Stimulated activated CD4-positive, alpha-beta T cell treated with anti-CD3 and anti-CD28 coated beads, Interleukin-1b, Interleukin-23, amount 100 ng/mL, for 1 hour (primary cell): ENCODE data around the gene TMEM87B.
"Not testable (repeated sequence)": the region's sequence is repeated elsewhere in the genome, so short reads cannot be mapped to it uniquely, and the experiment has no call there.

ENCODE experiments used
- DNase-seq, 2 donors: peaks; one replicate each; pipeline ENCODE4 v3.0.0-alpha.2; 2020; ENCODE audit warnings: low read depth in 2 of 2

Gene TMEM87B

DNA sequence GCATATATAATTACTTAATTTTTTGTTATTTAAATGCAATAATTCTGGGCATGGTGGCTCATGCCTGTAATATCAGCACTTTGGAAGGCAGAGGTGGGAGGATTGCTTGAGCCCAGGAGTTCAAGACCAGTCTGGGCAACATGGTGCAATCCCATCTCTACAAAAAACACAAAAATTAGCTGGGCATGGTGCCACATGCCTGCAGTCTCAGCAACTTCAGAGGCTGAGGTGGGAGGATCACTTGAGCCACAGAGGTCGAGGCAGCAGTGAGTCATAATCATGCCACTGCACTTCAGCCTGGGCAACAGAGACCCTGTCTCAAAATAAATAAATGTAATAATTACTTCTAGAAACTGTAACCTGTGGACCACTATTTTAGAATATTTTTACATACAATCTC lies 21.5 kb upstream of the TMEM87B start:
- no peak for DNase-seq

- DNase-seq, result no peak
These were observed 20.1 kb upstream of the TMEM87B start for GRCh38 chr2:112034924-112035323.

DNA sequence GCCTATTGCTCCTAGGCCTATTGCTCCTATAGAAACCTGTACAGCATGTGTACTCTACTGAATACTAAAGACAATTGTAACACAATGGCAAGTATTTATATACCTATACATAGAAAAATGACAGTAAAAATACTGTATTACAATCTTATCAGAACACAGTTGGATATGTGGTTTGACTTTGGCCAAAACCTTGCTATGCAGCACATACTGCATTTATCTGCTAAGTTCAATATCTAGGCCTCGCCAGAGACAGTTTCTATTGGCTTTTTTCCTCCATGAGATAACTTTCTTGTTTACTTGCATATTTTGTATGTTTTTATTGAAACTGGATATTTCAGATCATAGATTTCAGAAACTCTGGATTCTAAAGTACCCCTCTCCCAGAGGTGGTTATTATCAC lies 19.3 kb upstream of the TMEM87B start:
- DNase-seq, result no peak

- not testable (repeated sequence) for DNase-seq
These were observed 15.5 kb upstream of the TMEM87B start for GRCh38 chr2:112039556-112039955.

GRCh38 chr2:112040066-112040465 lies 15.0 kb upstream of the TMEM87B start:
- not testable (repeated sequence) for DNase-seq

DNA sequence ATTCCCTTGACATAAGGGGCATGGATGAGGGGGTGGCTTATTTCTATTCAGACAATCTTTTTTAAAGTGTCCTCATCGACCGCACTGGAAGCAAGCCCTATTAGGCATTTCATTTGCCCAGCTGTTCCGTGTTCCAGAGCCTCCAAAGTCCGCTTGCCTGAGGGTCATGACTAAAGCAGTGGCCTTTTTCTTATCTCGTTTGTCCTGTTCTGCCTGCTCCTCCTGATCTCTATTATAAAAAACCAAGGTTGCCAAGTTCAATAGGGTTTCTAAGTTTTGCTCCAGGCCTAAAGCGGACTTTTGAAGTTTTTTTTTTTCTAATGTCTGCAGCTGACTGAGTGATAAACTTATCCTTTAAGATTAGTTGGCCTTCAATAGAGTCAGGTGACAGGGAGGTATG lies 13.6 kb upstream of the TMEM87B start:
- DNase-seq, result not testable (repeated sequence)

DNA sequence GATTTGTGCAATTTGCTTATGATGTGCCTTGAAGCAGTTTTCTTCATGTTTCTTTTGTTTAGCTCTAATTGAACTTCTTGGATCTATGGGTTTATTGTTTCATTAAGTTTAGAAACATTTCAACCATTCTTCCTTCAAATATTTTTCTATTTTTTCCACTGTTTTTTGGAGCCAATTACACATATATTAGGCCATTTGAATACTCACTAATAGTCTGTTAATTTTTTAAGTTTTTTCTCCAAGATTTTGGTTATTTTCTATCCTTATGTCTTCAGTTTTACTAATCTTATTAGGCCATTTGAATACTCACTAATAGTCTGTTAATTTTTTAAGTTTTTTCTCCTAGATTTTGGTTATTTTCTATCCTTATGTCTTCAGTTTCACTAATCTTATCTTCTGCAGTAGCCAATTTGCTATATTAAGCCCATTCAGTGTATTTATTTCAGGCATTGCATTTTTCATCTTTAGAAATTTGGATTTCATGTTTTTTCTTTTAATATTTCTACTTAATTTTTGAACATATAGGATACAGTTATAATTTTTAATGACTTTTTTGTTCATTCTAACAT lies 9.5 kb upstream of the TMEM87B start:
- no peak for DNase-seq

DNA sequence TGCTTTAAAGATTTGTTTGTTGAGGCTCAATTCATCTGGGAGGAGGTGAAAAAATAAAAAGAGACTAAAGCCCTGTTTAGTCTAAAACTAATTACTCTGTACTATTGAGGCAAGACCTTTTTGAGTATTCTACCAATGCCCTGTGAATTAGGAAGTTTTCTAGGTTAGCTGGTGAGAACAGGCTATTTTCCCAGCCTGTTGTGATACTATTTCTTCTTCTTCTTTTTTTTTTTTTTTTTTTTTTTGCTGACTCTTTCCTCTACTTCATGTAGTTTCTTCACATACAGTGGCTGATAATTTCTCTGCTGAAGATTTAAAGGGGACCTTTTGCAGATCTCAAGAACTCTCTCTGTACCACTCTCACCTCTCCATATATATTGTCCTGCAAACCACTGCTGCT lies 8.8 kb upstream of the TMEM87B start:
- no peak for DNase-seq

DNA sequence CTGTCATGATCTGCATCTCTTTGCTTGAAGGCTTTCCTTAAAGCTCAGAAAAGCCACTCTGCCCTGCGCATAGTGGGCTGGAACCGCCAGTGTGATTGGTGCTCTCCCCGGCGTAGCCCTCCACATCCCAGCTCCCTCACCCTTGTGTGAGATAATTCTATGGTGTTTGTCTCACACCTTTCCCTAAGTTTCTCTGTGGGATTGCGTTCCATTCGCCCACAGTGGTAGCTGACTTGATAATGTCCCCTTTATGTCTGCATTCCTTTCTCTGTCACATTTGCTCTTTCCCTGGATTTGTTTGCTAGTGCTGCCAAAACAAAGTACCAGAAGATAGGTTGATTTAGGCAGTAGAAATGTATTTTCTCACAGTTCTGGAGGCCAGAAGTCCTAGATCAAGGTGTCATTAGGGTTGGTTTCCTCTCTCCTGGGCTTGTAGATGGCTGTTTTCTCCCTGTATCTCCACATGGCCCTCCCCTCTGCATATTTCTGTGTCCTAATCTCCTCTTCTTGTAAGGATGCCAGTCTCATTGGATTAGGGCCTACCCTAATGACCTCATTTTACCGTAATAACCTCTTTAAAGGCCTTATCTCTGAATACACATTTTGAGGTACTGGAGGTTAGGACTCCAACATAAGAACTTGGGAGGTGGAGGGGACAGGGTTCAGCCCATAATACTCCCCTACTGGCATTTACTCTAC lies 7.4 kb upstream of the TMEM87B start:
- DNase-seq, result no peak

DNA sequence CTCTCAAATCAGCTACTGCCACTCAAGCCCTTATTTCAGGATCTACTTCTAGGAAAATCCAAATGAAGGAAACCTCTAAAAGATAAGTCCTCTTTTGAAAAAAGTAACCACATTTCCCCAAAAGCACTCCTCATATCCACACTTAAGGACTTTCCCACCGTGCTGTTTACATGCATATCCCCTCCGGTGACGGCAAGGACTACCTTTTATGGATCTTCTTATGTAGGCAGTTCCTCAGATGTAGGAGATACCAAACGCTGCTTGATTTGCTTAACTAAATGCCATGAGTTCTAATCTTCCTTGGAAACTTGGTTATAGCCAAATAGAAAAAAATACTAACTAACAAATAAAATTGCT lies 6.9 kb upstream of the TMEM87B start:
- no peak for DNase-seq

- no peak for DNase-seq
These were observed 6.2 kb upstream of the TMEM87B start for GRCh38 chr2:112048887-112049286.

DNA sequence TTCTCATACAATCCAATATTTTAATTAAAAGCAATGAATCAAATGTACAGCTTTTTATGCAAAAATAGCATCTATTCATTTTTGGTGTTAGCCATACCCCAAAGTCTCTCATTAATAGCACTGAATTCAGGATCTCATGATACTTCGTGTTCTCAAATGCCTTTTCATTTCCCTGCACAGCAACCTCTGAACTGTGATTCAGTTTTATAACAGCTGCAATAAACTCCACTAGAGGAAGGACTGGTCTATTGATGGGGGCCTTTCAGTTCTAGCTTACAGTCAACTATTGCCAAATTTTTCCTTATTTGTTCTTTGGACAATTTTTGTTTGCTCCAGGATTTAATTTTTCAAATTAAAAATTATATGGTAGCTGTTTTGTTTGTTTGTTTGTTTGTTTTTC lies 4.8 kb upstream of the TMEM87B start:
- DNase-seq, result no peak

DNA sequence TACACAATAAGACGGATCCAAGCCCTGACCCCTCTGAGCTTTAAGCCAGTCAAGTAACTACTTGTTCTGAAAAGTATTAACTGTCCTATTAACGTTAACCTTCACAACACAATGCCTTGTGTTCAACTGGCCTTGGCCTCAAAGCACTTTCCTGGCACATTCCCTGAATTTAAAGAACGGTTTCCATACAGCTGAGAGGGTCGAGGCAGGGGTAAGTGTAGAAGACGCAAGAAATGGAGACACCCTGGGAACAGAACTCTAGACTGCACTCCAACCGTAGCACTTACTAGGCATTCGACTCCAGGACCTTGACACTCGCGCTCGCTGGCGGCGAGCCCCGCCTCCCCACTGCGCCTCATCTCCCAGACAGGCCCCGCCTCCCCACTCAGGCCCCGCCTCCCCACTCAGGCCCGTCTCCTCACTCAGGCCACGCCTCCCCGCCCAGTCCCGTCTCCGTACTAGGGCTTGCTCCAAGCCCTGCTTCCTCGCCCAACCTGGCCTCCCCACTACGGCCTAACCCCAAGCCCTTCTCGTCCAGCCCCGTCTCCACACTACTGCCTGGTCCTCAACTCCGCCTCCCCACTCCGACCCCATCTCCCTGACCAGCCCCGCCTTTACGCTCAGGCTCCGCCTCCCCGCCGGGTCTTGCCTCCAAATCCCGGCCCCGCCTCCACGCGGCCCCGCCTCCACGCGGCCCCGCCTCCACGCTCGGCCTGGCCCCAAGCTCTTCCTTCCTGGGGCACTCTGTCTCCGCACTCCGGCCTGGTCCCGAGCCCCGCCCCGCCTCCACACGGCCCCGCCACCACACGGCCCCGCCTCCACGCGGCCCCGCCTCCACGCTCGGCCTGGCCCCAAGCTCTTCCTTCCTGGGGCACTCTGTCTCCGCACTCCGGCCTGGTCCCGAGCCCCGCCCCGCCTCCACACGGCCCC lies 887 bp upstream of the TMEM87B start:
- peak; percentile 95 to 98 for DNase-seq

GRCh38 chr2:112055730-112056625 lies 909 bp downstream of the TMEM87B start:
- no peak for DNase-seq

DNA sequence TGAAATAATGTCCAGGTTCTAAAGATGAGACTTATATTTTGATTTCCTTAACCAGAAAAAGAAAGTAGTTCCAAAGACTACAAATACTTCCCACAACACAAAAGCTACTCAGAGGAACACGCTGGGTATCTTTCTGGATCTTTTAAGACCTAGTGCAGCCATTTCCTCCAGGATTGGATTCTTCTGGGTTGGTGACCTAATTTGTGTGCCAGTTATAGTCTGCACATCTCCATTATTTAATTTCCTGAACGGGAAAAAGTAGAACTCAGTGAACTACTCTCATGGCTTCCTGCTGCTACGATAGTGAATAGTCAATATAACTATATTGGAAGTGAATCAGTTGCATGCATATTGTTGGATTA lies 1.5 kb downstream of the TMEM87B start:
- DNase-seq, result no peak

GRCh38 chr2:112059671-112060070 lies 4.6 kb downstream of the TMEM87B start:
- DNase-seq, result no peak

DNA sequence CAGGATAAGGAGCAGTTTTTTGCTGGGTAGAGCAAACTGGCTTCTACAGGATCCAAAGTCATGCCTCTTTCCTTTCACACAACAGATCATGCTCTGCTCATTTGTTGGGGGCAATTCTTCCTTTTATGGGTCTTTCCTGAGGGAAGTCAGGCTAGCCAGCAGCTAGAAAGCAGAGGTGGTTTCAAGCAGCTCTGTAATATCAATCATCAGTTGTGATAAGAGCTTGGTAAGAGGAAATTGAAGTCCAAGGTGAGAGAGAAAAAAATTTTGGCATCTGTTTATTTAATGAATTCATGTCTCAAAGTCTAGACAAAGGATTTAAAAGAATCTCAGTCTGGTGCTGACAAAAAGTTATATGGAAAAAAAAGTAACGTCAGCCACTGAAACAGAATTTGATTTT lies 6.2 kb downstream of the TMEM87B start:
- DNase-seq, result no peak

DNA sequence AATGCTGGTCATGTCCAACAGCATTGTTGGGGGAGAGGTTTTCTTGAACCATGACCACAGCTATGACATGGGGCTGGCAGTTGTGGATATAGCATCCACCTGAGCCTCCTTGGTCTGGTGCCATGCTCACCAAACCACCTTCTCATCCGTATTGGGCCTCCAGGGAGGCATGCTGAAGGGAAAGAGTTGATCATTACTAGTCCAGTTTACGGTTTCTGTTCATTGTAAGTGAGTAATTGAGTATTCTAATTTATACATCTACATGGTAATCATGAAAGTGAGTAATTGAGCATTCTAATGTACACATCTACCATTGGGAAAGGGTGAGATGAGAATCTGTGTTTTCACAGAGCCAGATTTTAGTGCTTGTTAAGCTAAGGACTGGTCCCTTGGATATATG lies 6.8 kb downstream of the TMEM87B start:
- no peak for DNase-seq

DNA sequence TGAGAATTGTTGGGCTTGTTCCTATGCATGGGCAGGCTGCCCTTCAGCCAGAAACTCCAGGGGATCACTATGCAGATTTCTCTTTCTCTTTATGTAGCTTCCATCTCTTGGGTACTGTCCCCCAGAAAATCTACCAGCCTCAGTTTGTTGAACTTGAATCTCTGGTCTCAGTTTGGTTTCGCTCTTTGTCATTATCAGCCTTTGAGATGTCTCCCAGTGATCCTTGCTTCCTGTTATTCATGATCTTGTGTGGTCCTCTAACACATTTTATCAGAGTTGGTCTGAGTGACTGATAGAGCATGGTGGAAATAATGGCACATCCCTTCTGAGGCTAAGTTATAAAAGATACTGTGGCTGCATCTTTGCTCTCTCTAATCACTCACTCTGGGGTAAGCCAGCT lies 7.8 kb downstream of the TMEM87B start:
- no peak for DNase-seq

DNA sequence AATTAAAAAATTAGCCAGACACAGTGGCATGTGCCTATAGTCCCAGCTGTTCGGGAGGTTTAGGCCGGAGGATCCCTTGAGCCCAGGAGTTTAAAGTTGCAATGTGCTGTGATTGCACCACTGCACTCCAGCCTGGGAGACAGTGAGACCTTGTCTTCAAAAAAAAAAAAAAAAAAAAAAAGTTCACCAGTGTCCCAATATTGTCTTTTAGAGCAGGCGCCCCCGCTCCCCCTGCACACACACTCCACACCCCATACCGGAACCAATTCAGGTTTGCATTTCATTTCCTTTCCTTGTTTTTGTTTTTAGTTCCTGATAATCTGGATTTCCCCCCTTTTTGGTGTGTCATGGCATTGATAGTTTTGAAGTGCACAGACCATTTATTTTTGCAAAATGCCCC lies 10.4 kb downstream of the TMEM87B start:
- no peak for DNase-seq

- no peak for DNase-seq
These were observed 10.9 kb downstream of the TMEM87B start for GRCh38 chr2:112065966-112066365.

DNA sequence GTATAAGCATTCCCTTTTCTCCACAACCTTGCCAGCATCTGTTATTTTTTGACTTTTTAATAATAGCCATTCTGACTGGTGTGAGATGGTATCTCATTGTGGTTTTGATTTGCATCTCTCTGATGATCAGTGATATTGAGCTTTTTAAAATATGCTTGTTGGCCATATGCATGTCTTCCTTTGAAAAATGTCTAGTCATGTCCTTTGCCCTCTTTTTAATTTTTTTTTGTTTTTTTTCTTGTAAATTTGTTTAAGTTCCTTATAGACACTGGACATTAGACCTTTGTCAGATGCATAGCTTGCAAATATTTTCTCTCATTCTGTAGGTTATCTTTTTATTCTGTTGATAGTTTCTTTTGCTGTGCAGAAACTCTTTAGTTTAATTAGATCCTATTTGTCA lies 14.7 kb downstream of the TMEM87B start:
- not testable (repeated sequence) for DNase-seq
